KMS-11 (cell line): Measurements from ENCODE around the gene RAB11FIP3.
"Not testable (repeated sequence)": the region's sequence is repeated elsewhere in the genome, so short reads cannot be mapped to it uniquely, and the experiment has no call there.

ENCODE experiments used
- H2AFZ ChIP-seq: fragments of 200-600 bp; sonication (generic); 2 replicates; pipeline ENCODE4 v1.6.1; 2016; ENCODE audit warnings: antibody characterized with exemption, mixed run types, low read depth
- H3K27ac ChIP-seq: fragments of 200-600 bp; sonication (generic); 2 replicates; pipeline ENCODE4 v1.6.1; 2016; ENCODE audit warnings: mild to moderate bottlenecking, mixed run types
- H3K27me3 ChIP-seq: fragments of 200-600 bp; sonication (generic); 2 replicates; pipeline ENCODE4 v1.6.1; 2017; ENCODE audit warnings: mild to moderate bottlenecking, low read depth, mixed run types, moderate library complexity; ENCODE audit not compliant: insufficient read depth
- H3K36me3 ChIP-seq: fragments of 200-600 bp; sonication (generic); 2 replicates; pipeline ENCODE4 v1.6.1; 2017; ENCODE audit warnings: mild to moderate bottlenecking, mixed run types; ENCODE audit not compliant: insufficient read depth
- H3K4me1 ChIP-seq: fragments of 200-600 bp; sonication (generic); 2 replicates; pipeline ENCODE4 v1.6.1; 2016; ENCODE audit warnings: mild to moderate bottlenecking, low read depth, mixed run types; ENCODE audit not compliant: poor library complexity, severe bottlenecking
- H3K4me2 ChIP-seq: fragments of 200-600 bp; sonication (generic); 2 replicates; pipeline ENCODE4 v1.7.0; 2016; ENCODE audit warnings: mild to moderate bottlenecking, mixed run types
- H3K4me3 ChIP-seq: fragments of 200-600 bp; sonication (generic); IDR thresholded peaks from 2 replicates; pipeline ENCODE4 v1.6.1; 2017; ENCODE audit warnings: low read depth, low read length, mixed read lengths; ENCODE audit not compliant: insufficient read depth
- H3K79me2 ChIP-seq: fragments of 200-600 bp; sonication (generic); 2 replicates; pipeline ENCODE4 v1.6.1; 2016; ENCODE audit warnings: low read depth, mixed run types; ENCODE audit not compliant: insufficient read depth
- H3K9ac ChIP-seq: fragments of 200-600 bp; sonication (generic); 2 replicates; pipeline ENCODE4 v1.6.1; 2016; ENCODE audit warnings: mild to moderate bottlenecking, mixed run types
- H4K20me1 ChIP-seq: fragments of 200-600 bp; sonication (generic); 2 replicates; pipeline ENCODE4 v1.6.1; 2016; ENCODE audit warnings: mild to moderate bottlenecking, mixed run types; ENCODE audit not compliant: insufficient read depth
- TF ChIP-seq, protein P1 (sequence below): fragments of 200-600 bp; sonication (generic); conservative IDR thresholded peaks from 2 replicates; pipeline ENCODE4 v1.6.1; 2017; ENCODE audit warnings: low read depth, mild to moderate bottlenecking, antibody characterized with exemption, low read length, moderate library complexity, mixed read lengths

Gene RAB11FIP3

DNA sequence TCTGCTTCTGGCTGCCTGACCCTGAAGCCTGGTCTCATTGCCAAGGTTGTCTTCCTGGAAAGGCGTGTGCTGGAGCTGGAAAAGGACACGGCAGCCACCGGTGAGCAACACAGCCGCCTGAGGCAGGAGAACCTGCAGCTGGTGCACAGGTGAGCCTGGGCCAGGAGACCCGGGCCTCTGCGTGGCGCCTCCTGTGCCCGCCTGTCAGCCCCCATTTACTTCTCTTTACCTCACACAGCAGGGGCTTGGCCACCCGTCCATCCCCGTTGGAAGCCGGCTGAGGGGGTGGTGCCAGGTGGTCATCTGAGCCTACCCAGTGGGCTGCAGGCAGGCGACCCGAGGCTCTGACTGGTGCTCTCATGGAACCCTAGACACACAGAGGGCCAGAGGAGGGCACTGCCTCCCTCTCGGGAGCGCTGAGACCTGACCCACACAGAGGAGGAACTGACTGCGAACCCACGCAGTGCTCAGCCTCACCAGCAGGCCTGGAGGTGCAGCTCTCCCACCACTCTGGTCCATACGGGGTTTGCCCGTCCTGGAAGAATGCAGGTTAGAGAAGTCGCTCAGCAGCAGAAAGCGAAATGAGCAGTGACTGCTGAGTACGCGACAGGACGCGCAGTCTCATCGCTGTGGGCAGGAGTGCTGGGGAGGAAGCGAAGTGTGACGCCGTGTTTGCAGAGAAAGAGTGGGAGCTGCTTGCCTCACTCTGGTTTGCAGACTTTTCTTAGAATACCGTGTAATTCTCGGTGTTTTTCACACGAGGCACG, 80.2 kb downstream of the RAB11FIP3 start:
- H3K27me3 ChIP-seq: no peaks in the 10 kb centered on the region
- H3K4me3 ChIP-seq: no peak overlapping the region
- TF ChIP-seq, protein P1, sequence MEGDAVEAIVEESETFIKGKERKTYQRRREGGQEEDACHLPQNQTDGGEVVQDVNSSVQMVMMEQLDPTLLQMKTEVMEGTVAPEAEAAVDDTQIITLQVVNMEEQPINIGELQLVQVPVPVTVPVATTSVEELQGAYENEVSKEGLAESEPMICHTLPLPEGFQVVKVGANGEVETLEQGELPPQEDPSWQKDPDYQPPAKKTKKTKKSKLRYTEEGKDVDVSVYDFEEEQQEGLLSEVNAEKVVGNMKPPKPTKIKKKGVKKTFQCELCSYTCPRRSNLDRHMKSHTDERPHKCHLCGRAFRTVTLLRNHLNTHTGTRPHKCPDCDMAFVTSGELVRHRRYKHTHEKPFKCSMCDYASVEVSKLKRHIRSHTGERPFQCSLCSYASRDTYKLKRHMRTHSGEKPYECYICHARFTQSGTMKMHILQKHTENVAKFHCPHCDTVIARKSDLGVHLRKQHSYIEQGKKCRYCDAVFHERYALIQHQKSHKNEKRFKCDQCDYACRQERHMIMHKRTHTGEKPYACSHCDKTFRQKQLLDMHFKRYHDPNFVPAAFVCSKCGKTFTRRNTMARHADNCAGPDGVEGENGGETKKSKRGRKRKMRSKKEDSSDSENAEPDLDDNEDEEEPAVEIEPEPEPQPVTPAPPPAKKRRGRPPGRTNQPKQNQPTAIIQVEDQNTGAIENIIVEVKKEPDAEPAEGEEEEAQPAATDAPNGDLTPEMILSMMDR: no peak
- no peak overlapping the region for H3K4me2 ChIP-seq
- H3K36me3 ChIP-seq: no peaks in the 10 kb centered on the region
- H2AFZ ChIP-seq: no peak overlapping the region
- no peak overlapping the region for H3K9ac ChIP-seq
- no peaks in the 10 kb centered on the region for H4K20me1 ChIP-seq
- no peaks in the 10 kb centered on the region for H3K4me1 ChIP-seq
- no peak overlapping the region for H3K27ac ChIP-seq
- H3K79me2 ChIP-seq: no peaks in the 10 kb centered on the region

DNA sequence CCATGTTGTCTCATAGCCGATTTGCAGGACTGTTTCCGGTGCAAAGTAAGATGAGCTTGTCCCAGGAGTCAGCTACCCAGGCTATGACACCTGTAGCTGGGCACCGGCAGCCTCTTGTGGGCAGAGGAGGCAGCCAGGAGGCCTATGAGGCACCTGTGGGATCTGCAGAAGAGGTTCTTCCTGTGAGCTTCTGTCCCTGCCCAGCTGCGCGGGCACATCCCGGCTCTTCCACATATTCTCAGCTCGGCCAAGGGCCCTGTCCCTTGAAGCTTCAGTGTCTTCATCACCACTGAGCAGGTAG, 80.7 kb downstream of the RAB11FIP3 start:
- no peak overlapping the region for H3K9ac ChIP-seq
- TF ChIP-seq, protein P1: no peak
- no peak overlapping the region for H3K27ac ChIP-seq
- no peak overlapping the region for H3K4me2 ChIP-seq
- no peaks in the 10 kb centered on the region for H4K20me1 ChIP-seq
- H3K27me3 ChIP-seq: no peaks in the 10 kb centered on the region
- no peaks in the 10 kb centered on the region for H3K79me2 ChIP-seq
- no peak overlapping the region for H2AFZ ChIP-seq
- H3K4me3 ChIP-seq: no peak overlapping the region
- no peaks in the 10 kb centered on the region for H3K36me3 ChIP-seq
- no peaks in the 10 kb centered on the region for H3K4me1 ChIP-seq

DNA sequence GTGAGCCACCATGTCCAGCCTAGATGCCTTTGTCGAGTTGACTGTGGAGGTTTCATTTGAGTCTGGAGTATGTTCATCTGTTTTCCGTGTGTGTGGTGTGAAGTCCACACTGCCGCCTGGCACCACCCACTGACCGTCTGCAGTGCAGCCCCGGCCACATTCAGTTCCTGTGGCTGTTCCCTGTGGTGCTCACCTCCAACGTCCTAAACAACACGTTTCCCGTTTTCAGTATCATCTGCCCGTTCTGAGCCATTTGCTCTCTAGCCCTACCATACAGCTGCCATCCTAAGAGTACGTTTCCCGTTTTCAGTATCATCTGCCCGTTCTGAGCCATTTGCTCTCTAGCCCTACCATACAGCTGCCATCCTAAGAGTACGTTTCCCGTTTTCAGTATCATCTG, 82.1 kb downstream of the RAB11FIP3 start:
- H3K4me1 ChIP-seq, H3K27me3 ChIP-seq, H2AFZ ChIP-seq, H3K4me3 ChIP-seq, H4K20me1 ChIP-seq, H3K79me2 ChIP-seq, H3K27ac ChIP-seq, H3K4me2 ChIP-seq, H3K36me3 ChIP-seq, H3K9ac ChIP-seq: not testable (repeated sequence)

DNA sequence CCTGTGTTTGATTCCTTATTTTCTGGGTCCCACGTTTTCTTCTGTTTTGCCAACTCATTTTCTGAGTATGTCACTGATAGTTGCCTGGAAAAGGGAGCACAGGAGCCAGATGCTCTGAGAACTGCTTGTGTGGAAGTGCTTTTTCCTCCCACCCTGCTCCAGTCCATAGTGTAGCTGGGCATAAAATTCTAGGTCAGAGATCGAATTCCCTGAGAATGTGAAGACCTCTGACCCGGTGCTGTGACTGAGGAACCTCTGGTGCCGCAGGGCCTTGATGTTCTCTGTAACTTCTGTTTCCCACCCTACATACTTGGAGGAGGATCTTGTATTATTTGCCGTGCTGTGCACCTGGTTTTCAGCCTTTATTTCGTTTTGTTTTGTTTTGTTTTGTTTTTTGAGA, 82.5 kb downstream of the RAB11FIP3 start:
- Histone ChIP-seq H3K4me2 (no peak overlapping the region), H3K4me1 (no peaks in the 10 kb centered on the region), H2AFZ (no peak overlapping the region), H3K9ac (no peak overlapping the region), H3K27ac (no peak overlapping the region), H3K4me3 (no peak overlapping the region), H3K79me2 (no peaks in the 10 kb centered on the region), H3K27me3 (no peaks in the 10 kb centered on the region), H3K36me3 (no peaks in the 10 kb centered on the region), H4K20me1 (no peaks in the 10 kb centered on the region)
- TF ChIP-seq, protein P1: no peak

DNA sequence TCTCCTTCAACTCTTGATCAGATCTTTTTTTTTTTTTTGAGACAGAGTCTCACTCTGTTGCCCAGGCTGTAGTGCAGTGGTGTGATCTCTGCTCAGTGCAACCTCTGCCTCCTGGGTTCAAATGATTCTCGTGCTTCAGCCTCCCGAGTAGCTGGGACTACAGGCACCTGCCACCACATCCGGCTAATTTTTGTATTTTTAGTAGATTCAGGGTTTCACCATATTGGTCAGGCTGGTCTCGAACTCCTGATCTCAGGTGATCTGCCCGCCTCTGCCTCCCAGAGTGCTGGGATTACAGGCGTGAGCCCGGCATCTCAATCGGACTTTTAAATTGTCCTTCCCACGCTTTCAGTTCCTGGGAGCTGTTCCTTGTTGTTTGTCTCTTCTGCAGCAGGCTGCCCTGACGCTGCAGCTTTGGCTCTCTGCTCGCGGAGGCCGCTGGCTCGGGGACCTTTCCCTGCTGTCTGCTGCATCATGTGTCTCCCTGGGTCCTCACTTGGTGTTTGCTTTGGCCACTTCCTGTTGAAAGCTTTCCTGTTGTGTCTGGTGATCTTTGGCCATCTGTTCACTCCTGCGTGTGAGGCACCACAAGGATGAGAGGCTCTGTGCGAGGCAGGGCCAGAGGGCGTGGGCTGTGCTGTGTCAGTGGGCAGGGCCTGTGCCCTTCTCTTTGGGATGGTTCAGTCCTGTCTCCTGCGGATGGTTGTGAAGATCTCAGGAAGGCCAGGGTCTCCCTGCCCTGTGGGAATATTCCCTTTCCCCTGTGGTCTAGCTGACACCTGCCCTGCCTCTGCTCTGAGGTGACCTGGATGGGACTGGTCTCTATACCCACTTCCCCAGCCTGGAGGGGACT, 83.7 kb downstream of the RAB11FIP3 start:
- Histone ChIP-seq H3K9ac (no peak overlapping the region), H3K4me3 (no peak overlapping the region), H3K79me2 (no peaks in the 10 kb centered on the region), H3K27ac (no peak overlapping the region), H2AFZ (no peak overlapping the region), H3K36me3 (no peaks in the 10 kb centered on the region), H3K27me3 (no peaks in the 10 kb centered on the region), H3K4me2 (no peak overlapping the region), H3K4me1 (no peaks in the 10 kb centered on the region), H4K20me1 (no peaks in the 10 kb centered on the region)
- TF ChIP-seq, protein P1: no peak
